ENCODE measurements around the gene HPN.

HPN gene

DNA sequence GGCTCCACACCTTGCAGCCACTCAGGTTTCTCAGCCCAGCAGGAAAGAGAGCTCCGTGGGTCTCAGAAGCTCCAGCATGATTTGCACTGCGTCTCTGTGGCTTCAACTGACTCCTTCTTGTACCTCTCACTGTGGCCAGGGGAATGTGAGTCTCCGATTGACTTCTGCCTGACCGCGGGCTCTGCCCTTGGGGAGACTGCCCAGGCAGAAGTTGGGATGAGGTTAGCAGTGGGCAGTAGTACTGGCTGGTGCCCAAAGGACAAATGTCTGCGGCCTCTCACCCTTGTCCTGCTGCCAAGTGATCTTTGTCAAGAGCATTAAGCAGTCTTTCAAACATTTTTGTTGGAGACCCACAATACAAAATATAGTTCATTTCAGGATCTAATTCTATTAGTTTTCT, 39.7 kb downstream of the HPN start:
- no peak overlapping the region for H3K9ac ChIP-seq (ENCODE audit: low read length)
- no peak overlapping the region for H2BK120ac ChIP-seq (ENCODE audit: insufficient read depth, low read length, poor library complexity)
- no peak overlapping the region for H2AFZ ChIP-seq (ENCODE audit: insufficient read depth, low read length, poor library complexity)
- H3K4me3 ChIP-seq (ENCODE audit: low read depth, low read length) = no peak overlapping the region
- no peaks in the 10 kb centered on the region for H3K36me3 ChIP-seq (ENCODE audit: control insufficient read depth in 1 of 2, insufficient read depth in 2 of 2, low read length in 2 of 2)
- H3K79me2 ChIP-seq (ENCODE audit: control insufficient read depth, insufficient read depth, low read length, poor library complexity) = no peaks in the 10 kb centered on the region
- no peak for DNase-seq
- H4K91ac ChIP-seq (ENCODE audit: low read depth, low read length) = no peak overlapping the region
- no peak overlapping the region for H2BK5ac ChIP-seq (ENCODE audit: low read depth, low read length, poor library complexity)
- H4K8ac ChIP-seq (ENCODE audit: low read depth, low read length) = no peak overlapping the region
- H2AK5ac ChIP-seq (ENCODE audit: low read length) = no peak overlapping the region
- no peak overlapping the region for H2BK12ac ChIP-seq (ENCODE audit: low read length)
- no peak overlapping the region for H3K27ac ChIP-seq (ENCODE audit: low read depth, low read length)
- no peaks in the 10 kb centered on the region for H3K27me3 ChIP-seq (ENCODE audit: insufficient read depth, low read length)
- no peak overlapping the region for H3K23ac ChIP-seq (ENCODE audit: low read length)
- H4K12ac ChIP-seq (ENCODE audit: low read depth, low read length) = no peak overlapping the region
- peaks cover 8% of the 10 kb centered on the region for H3K9me3 ChIP-seq (ENCODE audit: insufficient read depth, low read depth, low read length)
- no peak overlapping the region for H3K18ac ChIP-seq (ENCODE audit: low read length)
- H3K14ac ChIP-seq (ENCODE audit: low read length) = no peak overlapping the region
- H3K4me1 ChIP-seq (ENCODE audit: control insufficient read depth in 1 of 2, insufficient read depth in 2 of 2, low read length in 2 of 2) = no peaks in the 10 kb centered on the region
- no peaks in the 10 kb centered on the region for H3K79me1 ChIP-seq (ENCODE audit: low read length)
- H3K4me2 ChIP-seq (ENCODE audit: low read length) = no peak overlapping the region
- no CpG with 5 or more reads among the region's 6 CpGs for WGBS (ENCODE audit: extremely low coverage, insufficient coverage, insufficient read length)
- no peak overlapping the region for H3K4ac ChIP-seq (ENCODE audit: low read depth, low read length)

DNA sequence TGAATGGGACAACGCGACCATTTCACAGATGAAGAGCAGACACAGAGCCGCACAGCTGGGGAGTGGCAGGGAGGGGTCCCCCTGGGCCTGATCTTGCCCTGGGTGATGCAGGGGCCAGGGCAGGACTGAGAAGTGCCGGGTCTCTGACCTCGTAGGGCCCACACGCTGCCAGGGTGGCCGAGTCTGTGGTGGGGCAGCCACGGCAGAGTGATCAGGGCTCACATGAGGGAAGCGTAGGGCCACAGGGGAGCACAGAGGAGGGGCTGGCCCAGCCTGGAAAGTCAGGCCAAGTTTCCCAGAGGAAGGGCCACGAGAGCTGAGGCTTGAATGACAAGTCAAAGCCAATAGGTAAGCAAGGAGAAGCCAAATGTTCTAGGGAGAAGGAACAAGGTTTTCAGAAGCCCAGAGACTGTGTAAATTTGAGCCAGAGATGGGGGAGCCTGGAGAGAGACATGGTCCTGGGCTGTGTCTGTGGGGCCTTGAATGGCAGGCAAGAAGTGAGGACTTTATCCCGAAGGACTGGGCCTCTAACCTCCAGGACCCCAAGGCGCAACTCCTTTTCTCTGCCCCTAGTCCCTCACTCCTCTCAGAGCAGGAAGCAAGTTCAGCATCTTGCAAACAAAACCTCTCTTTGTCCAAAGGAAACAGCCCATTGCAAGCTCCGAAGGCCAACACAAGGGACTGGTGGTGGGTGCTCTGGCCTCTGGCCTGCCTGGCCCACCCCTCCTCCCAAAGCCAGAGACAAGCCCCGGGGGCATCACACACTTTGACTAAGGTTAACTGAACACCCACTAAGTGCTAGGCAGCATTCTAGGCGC, 42.4 kb downstream of the HPN start:
- no peak overlapping the region for H3K27ac ChIP-seq (ENCODE audit: low read depth, low read length)
- no peak overlapping the region for H2AFZ ChIP-seq (ENCODE audit: insufficient read depth, low read length, poor library complexity)
- H2BK5ac ChIP-seq (ENCODE audit: low read depth, low read length, poor library complexity) = no peak overlapping the region
- H3K4ac ChIP-seq (ENCODE audit: low read depth, low read length) = no peak overlapping the region
- no peak overlapping the region for H3K23ac ChIP-seq (ENCODE audit: low read length)
- WGBS (ENCODE audit: extremely low coverage, insufficient coverage, insufficient read length) = no CpG with 5 or more reads among the region's 15 CpGs
- no peak overlapping the region for H4K8ac ChIP-seq (ENCODE audit: low read depth, low read length)
- no peaks in the 10 kb centered on the region for H3K79me1 ChIP-seq (ENCODE audit: low read length)
- no peaks in the 10 kb centered on the region for H3K27me3 ChIP-seq (ENCODE audit: insufficient read depth, low read length)
- H4K12ac ChIP-seq (ENCODE audit: low read depth, low read length) = no peak overlapping the region
- no peaks in the 10 kb centered on the region for H3K79me2 ChIP-seq (ENCODE audit: control insufficient read depth, insufficient read depth, low read length, poor library complexity)
- peaks cover 2 to 5% of the 10 kb centered on the region in 2 experiments for H3K4me1 ChIP-seq (ENCODE audit: control insufficient read depth in 1 of 2, insufficient read depth in 2 of 2, low read length in 2 of 2)
- H4K91ac ChIP-seq (ENCODE audit: low read depth, low read length) = no peak overlapping the region
- peaks cover 3% of the 10 kb centered on the region for H3K9me3 ChIP-seq (ENCODE audit: insufficient read depth, low read depth, low read length)
- H3K36me3 ChIP-seq (ENCODE audit: control insufficient read depth in 1 of 2, insufficient read depth in 2 of 2, low read length in 2 of 2) = no peaks in the 10 kb centered on the region
- no peak overlapping the region for H3K9ac ChIP-seq (ENCODE audit: low read length)
- H3K4me2 ChIP-seq (ENCODE audit: low read length) = no peak overlapping the region
- H3K4me3 ChIP-seq (ENCODE audit: low read depth, low read length) = no peak overlapping the region
- H3K14ac ChIP-seq (ENCODE audit: low read length) = no peak overlapping the region
- DNase-seq = no peak
- peak overlapping the region; percentile 15 for H2BK12ac ChIP-seq (ENCODE audit: low read length)
- no peak overlapping the region for H2AK5ac ChIP-seq (ENCODE audit: low read length)
- no peak overlapping the region for H2BK120ac ChIP-seq (ENCODE audit: insufficient read depth, low read length, poor library complexity)
- no peak overlapping the region for H3K18ac ChIP-seq (ENCODE audit: low read length)

DNA sequence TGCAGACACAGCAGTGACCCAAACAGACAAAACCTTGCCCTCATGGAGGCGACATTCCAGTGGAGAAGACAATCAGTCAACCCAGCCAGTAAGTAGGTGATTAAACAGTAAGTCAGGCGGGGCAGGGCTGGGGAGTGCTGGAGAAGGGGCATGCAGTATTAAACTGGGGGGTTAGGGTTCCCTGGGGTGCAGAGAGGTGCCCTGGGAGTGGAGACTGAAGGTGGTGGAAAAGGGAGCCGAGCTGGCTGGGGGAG, 42.9 kb downstream of the HPN start:
- H3K4me3 ChIP-seq (ENCODE audit: low read depth, low read length) = no peak overlapping the region
- peaks cover 3% of the 10 kb centered on the region for H3K9me3 ChIP-seq (ENCODE audit: insufficient read depth, low read depth, low read length)
- no peak overlapping the region for H2BK12ac ChIP-seq (ENCODE audit: low read length)
- H3K4me1 ChIP-seq (ENCODE audit: control insufficient read depth in 1 of 2, insufficient read depth in 2 of 2, low read length in 2 of 2) = peaks cover 2 to 5% of the 10 kb centered on the region in 2 experiments
- no peak for DNase-seq
- no peak overlapping the region for H3K9ac ChIP-seq (ENCODE audit: low read length)
- no peak overlapping the region for H3K23ac ChIP-seq (ENCODE audit: low read length)
- no peak overlapping the region for H3K27ac ChIP-seq (ENCODE audit: low read depth, low read length)
- WGBS (ENCODE audit: extremely low coverage, insufficient coverage, insufficient read length) = no CpG with 5 or more reads among the region's 3 CpGs
- H4K12ac ChIP-seq (ENCODE audit: low read depth, low read length) = no peak overlapping the region
- no peak overlapping the region for H4K91ac ChIP-seq (ENCODE audit: low read depth, low read length)
- H3K79me2 ChIP-seq (ENCODE audit: control insufficient read depth, insufficient read depth, low read length, poor library complexity) = no peaks in the 10 kb centered on the region
- no peak overlapping the region for H3K14ac ChIP-seq (ENCODE audit: low read length)
- no peak overlapping the region for H2BK120ac ChIP-seq (ENCODE audit: insufficient read depth, low read length, poor library complexity)
- H3K79me1 ChIP-seq (ENCODE audit: low read length) = no peaks in the 10 kb centered on the region
- no peaks in the 10 kb centered on the region for H3K27me3 ChIP-seq (ENCODE audit: insufficient read depth, low read length)
- H3K18ac ChIP-seq (ENCODE audit: low read length) = no peak overlapping the region
- H4K8ac ChIP-seq (ENCODE audit: low read depth, low read length) = no peak overlapping the region
- H2AFZ ChIP-seq (ENCODE audit: insufficient read depth, low read length, poor library complexity) = no peak overlapping the region
- no peak overlapping the region for H3K4ac ChIP-seq (ENCODE audit: low read depth, low read length)
- H3K36me3 ChIP-seq (ENCODE audit: control insufficient read depth in 1 of 2, insufficient read depth in 2 of 2, low read length in 2 of 2) = no peaks in the 10 kb centered on the region
- H2AK5ac ChIP-seq (ENCODE audit: low read length) = no peak overlapping the region
- no peak overlapping the region for H3K4me2 ChIP-seq (ENCODE audit: low read length)
- no peak overlapping the region for H2BK5ac ChIP-seq (ENCODE audit: low read depth, low read length, poor library complexity)

DNA sequence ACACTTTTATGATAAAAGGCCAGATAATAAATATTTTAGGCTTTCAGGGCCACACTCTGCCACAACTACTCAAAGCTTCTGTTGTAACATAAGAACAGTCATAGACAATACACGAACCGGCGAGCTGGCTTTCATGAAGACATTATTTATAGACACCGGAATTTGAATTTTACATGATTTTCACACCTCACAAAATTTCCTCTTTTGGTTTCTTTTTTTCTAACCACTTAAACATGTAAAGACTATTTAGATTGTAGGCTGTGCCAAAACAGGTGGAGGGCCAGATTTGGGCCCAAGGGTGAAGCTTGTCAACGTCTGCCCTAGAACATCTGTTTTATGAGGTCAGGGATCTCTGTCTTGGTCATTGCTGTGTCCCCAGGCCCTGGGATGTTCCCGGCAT, 44.4 kb downstream of the HPN start:
- no peak overlapping the region for H4K12ac ChIP-seq (ENCODE audit: low read depth, low read length)

More for the DNA sequence above, 44.4 kb downstream of the HPN start:
- no peak overlapping the region for H3K4me3 ChIP-seq (ENCODE audit: low read depth, low read length)
- no peak overlapping the region for H3K27ac ChIP-seq (ENCODE audit: low read depth, low read length)
- H3K18ac ChIP-seq (ENCODE audit: low read length) = no peak overlapping the region
- H3K27me3 ChIP-seq (ENCODE audit: insufficient read depth, low read length) = no peaks in the 10 kb centered on the region
- H2AFZ ChIP-seq (ENCODE audit: insufficient read depth, low read length, poor library complexity) = no peak overlapping the region
- no peaks in the 10 kb centered on the region for H3K79me1 ChIP-seq (ENCODE audit: low read length)
- no peak overlapping the region for H3K23ac ChIP-seq (ENCODE audit: low read length)
- H2BK5ac ChIP-seq (ENCODE audit: low read depth, low read length, poor library complexity) = no peak overlapping the region
- peaks cover 3% of the 10 kb centered on the region for H3K9me3 ChIP-seq (ENCODE audit: insufficient read depth, low read depth, low read length)
- WGBS (ENCODE audit: extremely low coverage, insufficient coverage, insufficient read length) = no CpG with 5 or more reads among the region's 6 CpGs
- H3K4me2 ChIP-seq (ENCODE audit: low read length) = no peak overlapping the region
- no peak overlapping the region for H3K4ac ChIP-seq (ENCODE audit: low read depth, low read length)
- DNase-seq = no peak
- no peak overlapping the region for H3K9ac ChIP-seq (ENCODE audit: low read length)
- no peaks in the 10 kb centered on the region for H3K36me3 ChIP-seq (ENCODE audit: control insufficient read depth in 1 of 2, insufficient read depth in 2 of 2, low read length in 2 of 2)
- H4K8ac ChIP-seq (ENCODE audit: low read depth, low read length) = no peak overlapping the region
- H3K4me1 ChIP-seq (ENCODE audit: control insufficient read depth in 1 of 2, insufficient read depth in 2 of 2, low read length in 2 of 2) = peaks cover 6 to 8% of the 10 kb centered on the region in 2 experiments
- no peak overlapping the region for H3K14ac ChIP-seq (ENCODE audit: low read length)
- no peak overlapping the region for H2BK12ac ChIP-seq (ENCODE audit: low read length)
- no peak overlapping the region for H2AK5ac ChIP-seq (ENCODE audit: low read length)
- H2BK120ac ChIP-seq (ENCODE audit: insufficient read depth, low read length, poor library complexity) = no peak overlapping the region
- H4K91ac ChIP-seq (ENCODE audit: low read depth, low read length) = no peak overlapping the region
- peaks cover 2% of the 10 kb centered on the region for H3K79me2 ChIP-seq (ENCODE audit: control insufficient read depth, insufficient read depth, low read length, poor library complexity)
